HG02642 (cell line): Measurements from ENCODE around the gene KIAA2012.

Experiments used
- ATAC-seq: cut with Tn5 transposase; IDR thresholded peaks from one replicate; pipeline ENCODE4 v1.9.1; 2021; ENCODE audit warnings: mild to moderate bottlenecking; ENCODE audit not compliant: unreplicated experiment, poor library complexity

KIAA2012 gene

GRCh38 chr2:202249521-202250253, 176.6 kb downstream of the KIAA2012 start:
- ATAC-seq, result no peak

GRCh38 chr2:202251494-202251893, 178.4 kb downstream of the KIAA2012 start:
- ATAC-seq, result no peak
